Left renal cortex interstitium (tissue), 4 donors: ENCODE results near the gene PAPSS2. TPM values are rescaled to one million over a fixed set of nuclear protein-coding genes. Genes with fewer than 3 reads are reported as not detected.

Experiments used
- DNase-seq, 4 donors: peaks; one replicate each; pipeline ENCODE4 v3.0.0-alpha.2; 2013; ENCODE audit warnings: low read depth in 4 of 4, low spot score in 2 of 4, missing footprints in 1 of 4
- polyA plus RNA-seq, 4 donors: library from polyadenylated mRNA; unstranded; fragments of 120-200 nt; gene quantifications; one replicate each; pipeline ENCODE4 v1.2.1, GENCODE V29; 2013; ENCODE audit not compliant: insufficient read length in 4 of 4

PAPSS2 gene
- polyA plus RNA-seq, 4 donors, result 35.3 to 51.3 (median 45.4) TPM

DNA sequence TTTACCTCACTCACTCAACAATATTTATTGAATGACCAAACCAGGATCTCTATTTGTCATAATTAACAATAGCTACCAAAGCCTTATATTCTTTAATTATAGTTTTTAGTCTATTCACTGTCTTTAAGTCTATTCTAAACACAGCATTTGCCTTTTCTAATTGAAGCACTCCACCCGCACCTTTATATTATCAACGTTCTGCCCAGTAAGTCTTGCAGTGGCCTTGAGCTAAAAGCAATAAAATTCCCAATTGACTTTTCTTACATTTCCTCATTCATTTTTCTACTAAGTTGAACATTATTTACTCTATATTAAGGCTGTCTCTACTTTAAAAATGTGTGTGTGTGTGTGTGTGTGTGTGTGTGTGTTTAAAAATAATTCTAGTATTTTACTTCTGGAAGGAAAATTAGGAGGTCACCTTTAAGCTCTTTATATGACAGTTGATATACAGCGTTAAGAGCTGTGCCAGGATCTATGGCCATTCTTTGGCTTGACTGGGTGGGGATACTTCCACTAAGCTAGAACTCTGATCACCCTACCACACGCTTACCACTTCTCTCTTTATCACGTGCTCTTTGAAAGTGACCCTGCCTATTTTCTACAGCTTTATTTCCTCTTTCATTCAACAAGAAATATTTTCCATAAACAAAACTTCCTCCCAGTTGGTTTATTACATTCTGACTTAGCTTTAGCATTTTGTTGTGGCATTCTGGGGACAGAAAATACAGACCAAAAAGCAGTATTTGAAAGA lies 8.8 kb downstream of the PAPSS2 start:
- DNase-seq, result no peak

DNA sequence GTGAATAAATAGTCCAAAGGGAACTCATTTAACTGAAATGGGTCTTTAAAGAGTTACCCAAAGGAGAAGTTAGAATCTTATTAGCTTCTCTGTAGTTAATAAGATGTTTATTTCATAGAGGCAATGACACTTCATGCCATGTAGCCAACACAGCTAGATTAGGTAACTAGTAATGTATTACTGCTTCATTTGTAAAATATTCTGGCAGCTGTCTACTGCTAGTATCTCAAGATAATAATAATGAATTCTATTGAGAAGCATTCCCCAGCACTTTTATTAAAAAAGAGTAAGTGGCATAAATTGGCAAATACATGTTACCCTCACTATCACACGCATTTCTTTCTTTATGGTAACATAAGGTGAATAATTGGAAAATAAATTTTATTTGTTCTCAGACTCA lies 10.1 kb downstream of the PAPSS2 start:
- no peak for DNase-seq

DNA sequence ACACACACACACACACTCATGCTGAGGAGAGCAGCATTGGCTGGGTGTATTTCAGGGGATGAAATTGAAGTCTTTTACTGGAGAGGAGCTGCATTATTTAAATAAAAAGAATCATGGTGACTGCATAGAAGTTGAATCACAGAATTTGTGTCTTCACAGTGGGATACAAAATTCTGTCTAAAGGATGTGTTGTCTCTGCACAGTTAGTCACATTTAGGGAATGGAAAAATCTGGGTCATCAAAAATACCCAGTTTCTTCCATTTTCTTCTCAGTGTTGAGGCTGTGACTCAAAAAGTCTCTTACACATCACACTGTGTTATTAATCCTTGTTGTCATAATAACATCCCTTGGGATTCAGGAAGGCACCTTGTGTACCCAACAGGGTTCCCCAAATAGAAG lies 10.9 kb downstream of the PAPSS2 start:
- DNase-seq, result no peak

DNA sequence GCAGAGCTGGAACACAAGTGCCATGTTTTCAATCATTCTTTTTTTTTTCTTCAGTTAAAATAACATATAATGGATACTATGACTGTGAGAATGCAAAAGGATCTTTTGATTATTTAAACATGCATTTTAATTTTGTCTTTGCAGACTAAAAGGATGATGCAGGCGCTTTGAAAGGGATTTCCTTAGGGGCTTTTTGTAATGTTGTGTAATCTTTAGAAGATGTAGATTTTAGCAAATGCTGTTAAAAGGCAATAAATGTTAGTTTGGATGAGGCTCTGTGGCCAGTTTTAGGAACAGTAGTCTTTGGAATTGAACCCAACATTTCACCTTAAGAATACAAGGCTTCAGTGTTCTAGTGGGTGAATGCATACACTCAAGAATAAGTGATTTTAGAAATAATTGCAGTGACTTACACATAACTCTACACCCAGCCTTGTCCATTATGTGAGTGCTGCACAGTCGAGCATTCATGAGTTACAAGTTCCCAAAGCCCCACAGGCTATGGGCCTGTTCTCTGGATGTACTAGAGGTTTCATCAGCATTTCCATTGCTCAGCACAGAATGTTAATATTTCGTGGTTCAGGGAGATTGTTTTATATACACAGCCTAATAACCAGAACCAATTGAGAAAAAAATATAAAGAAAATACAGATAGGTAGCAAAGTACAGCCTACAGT lies 11.6 kb downstream of the PAPSS2 start:
- DNase-seq, result no peak

DNA sequence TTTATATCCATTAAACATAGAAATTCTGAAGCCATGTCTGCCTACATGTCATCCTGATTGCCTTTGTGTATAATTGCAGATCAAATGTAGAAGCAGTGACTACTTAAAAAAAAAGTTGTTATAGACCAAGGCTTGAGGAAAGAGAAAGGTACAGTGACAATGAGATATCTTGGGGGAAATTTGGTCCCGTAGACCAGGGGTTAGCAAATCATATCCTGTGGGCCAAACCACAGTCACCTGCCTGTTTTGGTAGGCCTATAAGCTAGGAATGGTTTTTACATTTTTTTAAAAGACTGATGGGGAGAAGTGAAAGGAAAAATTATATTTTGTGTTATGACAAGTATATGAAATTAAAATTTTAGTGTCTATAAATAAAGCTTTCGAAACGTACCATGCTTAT lies 12.9 kb downstream of the PAPSS2 start:
- no peak for DNase-seq

DNA sequence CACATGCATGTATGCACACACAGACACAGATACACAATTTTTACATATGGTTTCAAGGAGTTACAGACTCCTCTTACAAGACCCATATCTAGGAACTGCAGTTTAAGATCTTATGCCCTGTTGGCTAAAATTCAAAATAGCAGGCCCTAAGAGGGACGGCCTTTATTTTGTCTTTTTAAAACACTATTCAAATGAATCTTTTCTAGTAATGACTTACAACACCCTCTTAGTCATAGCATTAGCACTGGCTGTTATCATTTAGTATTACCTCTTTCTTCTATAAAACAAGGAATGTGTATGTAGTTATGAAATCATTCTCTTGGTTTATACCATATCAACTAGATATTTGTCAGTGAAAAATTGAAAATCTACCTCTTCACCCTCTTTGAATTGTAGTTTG lies 15.3 kb downstream of the PAPSS2 start:
- DNase-seq, result no peak

DNA sequence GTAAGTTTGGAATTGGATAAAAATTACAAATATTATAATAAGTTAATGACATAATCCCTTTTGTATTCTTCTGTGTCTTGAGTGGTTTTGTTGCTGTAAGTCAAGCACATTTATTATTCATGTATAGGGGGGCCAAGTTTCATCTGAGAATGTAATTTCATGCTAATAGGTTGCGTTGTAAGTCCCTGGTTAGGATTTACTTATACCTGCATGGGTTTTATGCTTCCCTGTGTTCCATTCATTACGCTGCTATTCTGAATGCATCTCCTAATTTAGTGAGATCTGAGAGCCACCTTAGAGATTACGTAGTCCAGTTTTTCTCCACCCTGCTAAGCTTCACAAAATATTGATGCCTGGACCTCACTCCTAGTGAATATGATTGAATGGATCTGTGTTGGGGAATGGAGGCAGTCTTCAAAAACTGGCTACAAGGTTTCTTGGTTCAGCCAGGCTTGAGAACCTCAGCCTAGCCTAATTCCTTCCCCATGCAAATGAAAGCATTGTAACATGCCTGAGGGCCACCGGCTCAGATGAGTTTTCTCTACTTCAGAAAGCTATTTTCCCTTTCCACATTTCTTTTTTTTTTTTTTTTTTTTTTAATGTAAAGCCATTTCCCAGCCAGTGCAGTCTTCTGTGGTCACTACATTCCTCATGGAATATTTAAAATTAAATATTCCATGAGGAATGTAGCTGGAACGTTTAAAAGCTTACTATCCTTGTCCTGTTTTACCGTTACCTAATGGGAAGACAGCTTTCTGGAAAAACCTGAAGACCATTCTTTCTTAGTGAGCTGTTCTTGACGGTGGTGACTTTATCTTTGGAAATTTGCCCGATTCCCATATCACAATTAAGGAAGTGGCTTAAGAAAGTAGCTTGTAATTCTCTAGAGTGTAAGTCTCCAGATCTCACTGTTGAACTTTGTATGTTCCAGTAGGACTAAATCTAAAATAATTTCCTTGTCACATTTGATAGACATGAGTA lies 16.0 kb downstream of the PAPSS2 start:
- DNase-seq, result no peak

DNA sequence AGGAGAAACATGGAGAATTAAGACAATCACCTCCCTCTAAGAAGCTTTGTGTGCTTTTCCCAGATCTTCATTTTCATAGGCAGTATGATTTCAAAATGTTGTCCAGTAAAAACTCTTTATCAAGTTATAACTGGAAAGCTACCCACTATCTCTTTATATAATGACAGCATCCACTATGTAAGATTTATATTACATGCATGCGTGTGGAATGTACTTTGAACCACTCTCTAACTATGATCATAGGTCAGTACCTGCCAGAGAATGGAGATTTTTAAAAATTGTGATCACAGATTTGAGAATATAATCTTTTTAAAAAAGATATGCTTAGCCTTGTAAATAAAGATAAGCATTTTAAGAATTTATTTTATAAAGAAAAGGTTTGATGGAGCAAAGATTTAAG lies 17.9 kb downstream of the PAPSS2 start:
- DNase-seq, result no peak

DNA sequence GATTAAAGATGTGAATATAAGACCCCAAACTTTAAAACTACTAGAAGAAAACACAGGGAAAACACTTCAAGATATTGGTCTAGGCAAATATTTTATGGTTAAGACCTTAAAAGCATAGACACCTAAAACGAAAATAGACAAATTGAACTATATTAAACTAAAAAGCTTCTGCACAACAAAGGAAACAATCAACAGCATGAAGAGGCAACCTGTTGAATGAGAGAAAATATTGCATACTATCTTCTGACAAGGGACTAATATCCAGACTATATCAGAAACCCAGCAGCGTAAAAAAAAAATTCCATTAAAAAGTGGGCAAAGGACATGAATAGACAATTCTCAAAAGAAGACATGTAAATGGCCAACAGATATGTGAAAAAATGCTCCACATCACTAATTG lies 18.6 kb downstream of the PAPSS2 start:
- DNase-seq, result no peak

DNA sequence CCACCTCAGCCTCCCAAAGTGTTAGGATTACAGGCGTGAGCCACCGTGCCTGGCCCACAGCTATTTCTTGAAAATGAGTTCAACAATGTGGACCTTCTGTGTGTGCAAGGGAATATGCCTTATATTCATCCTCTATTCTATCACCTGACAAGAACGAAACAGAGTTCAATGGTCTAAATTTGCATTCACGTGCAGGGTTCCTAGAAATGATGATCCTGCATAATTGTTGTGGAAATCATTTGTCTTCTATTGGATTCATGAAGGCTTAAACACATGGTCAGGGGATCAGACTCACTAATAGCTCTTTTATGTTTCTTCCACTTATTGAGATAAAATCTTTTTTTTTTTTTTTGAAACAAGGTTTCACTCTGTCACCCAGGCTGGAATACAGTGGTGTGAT lies 23.7 kb downstream of the PAPSS2 start:
- DNase-seq, result no peak

DNA sequence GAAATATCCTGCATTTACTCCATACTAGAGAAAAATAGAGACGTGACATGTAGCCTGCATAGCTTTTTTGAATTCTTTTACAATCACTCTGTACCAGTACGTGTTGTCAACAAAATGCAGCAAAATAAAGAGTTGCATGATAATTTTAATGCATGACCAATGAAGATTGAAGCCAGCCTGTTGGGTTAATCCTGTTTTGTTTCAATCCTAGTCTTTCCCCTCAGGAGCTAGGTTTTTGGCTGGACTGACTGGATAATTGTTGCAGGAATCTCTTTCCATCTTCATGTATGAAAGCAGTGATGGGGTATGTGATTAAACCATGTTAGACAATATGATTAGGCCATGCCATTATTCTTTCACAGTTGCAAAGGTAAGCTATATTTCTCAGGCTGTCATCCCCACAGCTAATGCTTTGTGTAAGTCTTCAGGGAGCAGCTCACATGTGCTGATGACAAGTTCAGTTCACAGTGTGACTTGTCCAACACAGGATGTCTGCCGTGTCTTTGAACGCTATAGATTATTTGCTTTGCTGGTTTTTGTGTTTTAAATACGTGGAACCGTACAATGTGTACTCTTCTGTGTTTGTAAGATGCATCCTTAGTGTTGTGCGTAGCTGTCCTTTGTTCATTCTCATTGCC lies 24.4 kb downstream of the PAPSS2 start:
- DNase-seq, result no peak

DNA sequence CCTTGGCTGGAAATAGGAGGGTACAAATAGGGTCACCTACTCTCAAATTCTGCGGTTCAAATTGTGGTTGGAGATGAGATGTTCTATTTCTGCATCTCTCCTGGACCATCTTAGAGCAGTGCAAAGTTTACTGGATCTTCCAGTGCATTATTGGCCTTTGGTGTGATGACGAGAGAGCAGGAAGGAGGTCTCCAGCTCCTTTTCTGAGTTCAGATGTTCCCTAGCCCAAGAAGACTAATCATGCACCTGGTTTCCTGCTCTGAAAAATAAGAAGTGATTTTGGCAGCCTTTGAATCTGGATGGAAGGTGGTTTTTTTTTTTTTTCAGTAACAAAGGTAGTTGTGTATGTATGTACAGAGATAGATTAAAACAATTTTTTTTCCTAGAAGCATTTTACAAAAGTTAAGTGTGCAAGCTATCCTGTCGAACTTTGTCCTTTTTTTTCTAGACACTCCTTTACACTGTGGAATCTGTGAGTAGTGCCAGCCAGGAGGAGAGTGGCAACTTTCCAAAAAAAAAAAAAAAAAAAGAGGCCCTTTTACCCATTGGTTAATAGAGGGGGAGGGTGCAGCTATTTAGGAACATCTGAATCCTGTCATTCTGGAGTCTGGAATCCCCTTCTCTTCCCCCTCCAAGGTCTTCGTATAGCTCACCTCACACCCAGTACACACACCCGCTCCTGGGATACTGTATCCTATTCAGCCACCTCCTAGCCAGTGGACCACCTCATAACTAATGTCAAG lies 26.3 kb downstream of the PAPSS2 start:
- DNase-seq, result no peak

DNA sequence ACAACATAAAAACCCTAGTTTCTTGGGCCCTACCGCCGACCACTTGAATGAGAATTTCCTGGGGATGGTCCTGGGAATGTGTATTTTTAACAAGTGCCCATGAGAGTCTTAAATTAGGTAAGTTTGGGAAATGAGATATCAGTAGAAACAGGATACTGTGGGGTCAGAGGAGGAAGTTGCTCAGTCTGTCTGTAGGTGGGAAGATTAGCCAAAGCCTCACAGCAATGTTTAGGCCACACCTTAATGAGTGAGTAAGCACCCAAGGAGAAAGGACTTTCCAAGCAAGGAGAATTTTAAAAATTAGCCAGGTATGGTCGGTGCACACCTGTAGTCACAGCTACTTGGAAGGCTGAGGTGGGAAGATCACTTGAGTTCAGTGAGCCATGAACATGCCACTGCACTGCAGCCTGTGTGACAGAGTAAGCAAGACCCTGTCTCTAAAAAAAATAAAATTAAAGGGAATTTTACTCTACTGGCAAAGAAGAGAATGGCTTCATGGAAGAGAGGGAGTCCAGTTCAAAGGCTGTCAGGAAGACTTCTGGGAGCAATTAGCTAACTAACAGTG lies 31.9 kb downstream of the PAPSS2 start:
- DNase-seq, result no peak

DNA sequence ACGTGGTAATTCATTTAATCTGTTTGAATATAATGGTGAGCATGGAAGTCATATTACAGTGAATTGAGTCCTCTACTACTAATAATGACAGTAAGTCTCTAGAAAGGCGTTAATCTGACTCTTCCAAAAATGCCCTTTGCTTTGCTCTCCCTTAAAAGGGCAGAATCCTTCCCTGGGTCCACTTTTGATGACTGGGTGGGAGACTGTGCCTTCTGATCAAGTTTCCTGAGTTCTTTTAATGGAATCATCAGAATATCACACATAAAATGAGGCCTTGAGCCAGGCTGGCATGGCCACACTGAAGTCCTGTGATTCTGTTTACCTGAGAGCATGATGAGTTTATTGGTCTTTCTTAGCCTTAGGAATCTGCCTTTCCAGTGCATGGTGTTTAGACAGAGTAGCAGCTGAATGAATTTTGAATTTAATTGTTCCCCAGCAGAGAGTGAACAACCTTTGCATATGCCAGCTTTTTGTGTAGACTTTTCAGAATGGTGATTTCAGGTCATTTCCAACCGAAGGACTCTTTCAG lies 33.3 kb downstream of the PAPSS2 start:
- no peak for DNase-seq

DNA sequence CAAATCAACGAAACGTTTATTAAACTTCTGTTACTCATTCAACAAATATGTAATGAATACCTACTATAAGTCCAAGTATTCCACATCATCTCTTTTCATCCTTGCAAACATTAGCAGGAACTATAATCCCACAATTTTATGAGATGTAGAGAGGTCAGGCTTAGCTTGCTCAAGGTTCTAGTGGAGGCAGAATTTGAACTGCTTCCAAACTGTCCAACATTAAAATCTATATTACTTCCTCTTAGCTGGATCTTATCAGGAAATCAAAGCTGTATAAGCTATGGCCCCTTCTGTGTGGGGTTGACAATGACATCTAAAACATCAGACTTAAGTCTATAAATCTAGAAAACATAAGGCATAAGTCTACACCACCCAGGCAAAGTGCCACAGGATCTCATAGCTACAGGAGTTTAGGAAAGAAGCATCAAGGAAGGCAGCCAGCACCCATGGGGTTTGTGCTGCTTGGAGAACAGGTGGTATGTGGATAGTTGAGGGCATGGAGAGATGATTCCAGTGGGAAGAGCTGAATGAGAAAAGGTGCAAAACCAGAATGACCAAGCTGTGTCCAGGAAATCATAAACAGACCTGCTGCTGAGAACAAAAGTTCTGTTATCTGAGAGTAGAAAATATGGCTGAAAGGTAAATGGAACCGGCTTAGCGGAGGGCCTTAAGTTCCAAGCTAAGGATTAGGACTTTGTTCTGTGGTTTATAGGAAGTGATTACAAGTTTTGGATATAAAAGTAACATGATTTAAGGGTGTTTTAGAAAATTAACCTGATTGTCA lies 34.5 kb downstream of the PAPSS2 start:
- DNase-seq, result no peak

DNA sequence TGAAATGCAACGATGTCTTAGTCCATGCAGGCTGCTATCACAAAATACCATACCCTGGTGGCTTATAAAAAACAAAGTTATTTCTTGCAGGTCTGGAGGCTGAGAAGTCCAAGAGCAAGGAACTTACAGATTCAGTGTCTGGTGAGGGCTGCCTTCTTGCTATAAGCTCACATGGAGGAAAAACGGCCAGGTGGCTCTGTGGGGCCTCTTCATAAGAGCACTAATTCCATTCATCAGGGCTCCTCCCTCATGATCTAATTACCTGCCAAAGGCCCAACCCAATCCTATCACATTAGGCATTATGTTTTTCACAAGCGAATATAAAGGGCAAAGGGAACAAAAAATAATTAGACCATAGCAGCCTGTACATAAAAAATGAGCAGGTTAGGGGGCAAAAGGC lies 35.4 kb downstream of the PAPSS2 start:
- DNase-seq, result no peak

DNA sequence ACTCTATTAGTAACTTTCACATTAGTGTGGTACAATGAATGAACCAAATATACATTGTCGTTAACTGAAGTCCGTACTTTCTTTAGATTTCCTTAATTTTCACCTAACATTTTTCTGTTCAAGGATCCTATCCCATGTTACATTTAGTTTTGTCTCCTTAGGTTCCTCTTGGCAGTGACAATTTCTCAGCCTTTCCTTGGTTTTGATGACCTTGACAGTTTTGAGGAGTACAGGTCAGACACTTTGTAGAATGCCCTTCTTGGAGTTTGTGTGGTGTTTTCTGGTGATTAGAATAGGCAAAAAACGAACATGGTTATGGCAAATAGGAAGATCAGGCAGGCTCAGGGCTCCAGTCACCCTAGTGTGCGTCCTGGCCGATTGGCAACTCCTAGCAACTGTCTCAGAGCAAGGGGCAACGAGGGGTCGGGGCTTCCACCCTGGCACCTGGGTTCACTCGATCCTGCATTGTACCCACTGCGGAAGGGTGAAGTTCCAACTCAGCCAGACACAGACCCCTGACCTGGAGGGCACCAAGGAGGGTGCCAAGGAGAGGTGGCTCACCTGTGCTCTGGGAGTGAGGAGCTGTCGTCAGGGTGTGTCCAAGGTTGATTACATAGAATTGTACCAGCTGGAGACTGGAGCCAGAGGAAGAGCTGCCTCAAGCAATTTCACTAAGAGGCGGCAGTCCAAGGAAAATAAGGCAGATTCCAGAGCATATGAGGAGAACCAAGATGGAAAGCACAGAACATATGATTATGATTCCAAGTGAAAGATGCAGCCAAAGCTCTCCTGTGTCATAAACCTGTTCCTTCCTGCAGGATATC lies 37.5 kb downstream of the PAPSS2 start:
- DNase-seq, result no peak
